GM19025 (cell line): ENCODE data around the gene CYP4F3.
"Not testable (repeated sequence)": the region's sequence is repeated elsewhere in the genome, so short reads cannot be mapped to it uniquely, and the experiment has no call there.

Experiments
- ATAC-seq: cut with Tn5 transposase; IDR thresholded peaks from one replicate; pipeline ENCODE4 v1.9.1; 2021; ENCODE audit warnings: mild to moderate bottlenecking, low read depth, moderate library complexity; ENCODE audit not compliant: unreplicated experiment

The CYP4F3 gene

DNA sequence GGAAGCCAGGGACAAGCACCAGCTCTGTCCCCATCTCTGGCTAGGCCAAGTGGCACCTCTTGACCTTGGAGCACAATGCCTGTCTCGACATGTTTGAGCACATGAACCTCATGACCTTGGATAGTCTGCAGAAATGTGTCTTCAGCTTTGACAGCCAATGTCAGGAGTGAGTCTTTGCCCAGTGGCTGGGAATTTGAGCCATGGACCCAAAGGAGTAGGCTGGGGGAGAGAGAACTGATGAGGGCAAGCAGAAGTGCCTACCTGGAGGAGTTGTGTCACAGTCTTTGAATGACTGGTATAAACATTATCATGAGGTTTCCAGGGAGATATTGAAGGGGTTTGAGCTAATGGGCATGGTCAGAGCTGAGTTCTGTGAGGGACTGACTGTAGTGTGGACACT, 25.5 kb downstream of the CYP4F3 start:
- no peak for ATAC-seq

DNA sequence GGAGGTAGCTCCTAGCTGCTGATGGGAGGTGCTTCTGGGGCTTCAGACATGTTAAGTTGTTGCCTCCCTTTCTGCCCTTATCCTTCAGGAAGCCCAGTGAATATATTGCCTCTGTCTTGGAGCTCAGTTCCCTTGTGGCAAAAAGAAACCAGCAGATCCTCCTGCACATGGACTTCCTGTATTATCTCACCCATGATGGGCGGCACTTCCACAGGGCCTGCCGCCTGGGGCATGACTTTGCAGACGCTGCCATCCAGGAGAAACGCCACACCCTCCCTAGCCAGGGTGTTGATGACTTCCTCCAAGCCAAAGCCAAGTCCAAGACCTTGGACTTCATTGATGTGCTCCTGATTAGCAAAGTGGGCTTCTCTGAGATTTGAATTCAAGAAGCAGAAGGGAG, 26.2 kb downstream of the CYP4F3 start:
- no peak for ATAC-seq

DNA sequence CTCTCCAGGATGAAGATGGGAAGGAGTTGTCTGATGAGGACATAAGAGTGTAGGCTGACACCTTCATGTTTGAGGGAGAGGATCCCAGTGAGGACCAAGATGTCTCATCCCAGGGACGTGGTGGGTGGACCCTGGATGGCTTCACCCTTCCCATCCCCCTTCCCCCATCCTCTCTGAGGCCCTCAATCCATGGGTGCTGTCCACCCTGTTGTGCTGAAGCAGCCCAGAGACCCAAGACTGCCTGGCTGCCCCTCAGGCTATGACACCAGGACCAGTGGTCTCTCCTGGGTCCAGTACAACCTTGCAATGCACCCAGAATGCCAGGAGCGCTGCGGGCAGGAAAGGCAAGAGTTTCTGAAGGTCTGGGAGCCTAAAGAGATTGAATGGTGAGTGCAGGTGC, 28.7 kb downstream of the CYP4F3 start:
- ATAC-seq, result no peak

DNA sequence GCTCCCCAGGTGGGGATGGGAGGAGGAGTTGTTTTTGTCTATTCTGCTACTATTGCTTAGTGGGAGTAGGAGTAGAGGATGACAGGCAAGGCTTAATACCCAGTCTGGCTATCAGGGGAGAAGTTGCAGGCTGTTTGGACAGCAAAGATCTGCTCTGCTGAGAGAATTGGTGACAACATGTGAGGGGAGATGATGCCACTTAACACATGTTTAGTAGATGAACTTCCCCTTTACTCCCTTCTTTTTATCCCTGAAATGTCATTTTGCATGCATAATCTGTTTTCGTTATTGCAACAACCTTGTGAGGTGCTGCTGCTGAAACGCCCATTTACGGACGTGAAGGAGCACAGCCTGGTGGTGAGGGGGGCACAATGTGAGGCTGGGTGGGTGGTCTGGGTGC, 29.2 kb downstream of the CYP4F3 start:
- no peak for ATAC-seq

DNA sequence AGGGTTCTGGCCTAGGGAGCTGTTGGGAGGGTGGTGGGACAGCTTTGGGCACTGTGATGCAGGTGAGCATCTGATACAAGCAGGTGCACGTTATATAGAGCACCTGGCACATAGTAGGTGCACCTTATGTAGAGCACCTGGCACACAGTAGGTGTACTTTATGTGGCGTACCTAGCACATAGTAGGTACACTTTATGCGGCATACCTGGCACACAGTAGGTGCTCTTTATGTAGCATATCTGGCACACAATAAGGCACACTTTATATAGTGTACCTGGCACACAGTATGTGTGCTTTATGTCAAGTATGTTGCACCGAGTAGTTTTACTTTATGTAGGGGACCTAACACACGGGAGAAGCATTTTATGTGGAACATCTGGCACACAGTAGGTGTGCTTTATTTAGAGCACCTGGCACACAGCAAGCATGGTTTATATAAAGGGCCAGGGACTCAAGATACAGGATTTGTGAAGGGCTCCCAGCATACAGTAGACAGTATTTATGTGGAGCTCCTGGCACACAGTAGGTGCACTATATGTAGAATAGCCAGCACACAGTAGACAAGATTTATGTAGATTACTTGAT, 30.6 kb downstream of the CYP4F3 start:
- ATAC-seq, result no peak

DNA sequence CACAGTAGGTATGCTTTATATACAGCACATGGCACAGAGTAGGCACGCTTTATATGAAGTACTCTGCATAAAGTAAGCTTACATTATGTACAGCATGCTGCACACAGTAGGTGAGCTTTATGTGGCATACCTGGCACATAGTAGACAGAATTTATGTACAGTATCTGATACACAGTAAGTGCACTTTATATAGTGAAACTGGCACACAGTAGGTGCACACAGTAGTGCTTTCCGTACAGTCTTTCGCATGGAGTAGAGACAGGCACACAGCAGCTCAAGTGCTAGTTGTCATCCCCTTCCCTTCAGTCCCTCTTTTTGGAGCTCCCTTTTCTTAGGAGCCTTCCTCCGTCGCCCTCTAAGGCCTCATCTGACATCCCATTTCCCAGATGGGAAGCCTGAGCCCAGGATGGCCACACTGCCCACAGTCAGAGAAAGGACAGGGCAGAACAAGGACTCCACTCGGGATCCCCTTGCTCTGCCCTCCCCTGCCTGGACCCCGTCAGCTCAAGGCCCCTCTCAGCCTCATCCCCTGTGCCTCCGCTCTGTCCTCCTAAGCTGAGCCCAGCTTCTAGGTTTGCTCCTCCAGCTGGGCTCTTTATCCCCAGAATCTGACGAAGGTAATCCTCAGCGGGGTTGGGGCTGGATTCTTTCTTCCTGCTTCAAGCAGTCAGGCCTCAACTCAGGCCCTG, 31.3 kb downstream of the CYP4F3 start:
- no peak for ATAC-seq

DNA sequence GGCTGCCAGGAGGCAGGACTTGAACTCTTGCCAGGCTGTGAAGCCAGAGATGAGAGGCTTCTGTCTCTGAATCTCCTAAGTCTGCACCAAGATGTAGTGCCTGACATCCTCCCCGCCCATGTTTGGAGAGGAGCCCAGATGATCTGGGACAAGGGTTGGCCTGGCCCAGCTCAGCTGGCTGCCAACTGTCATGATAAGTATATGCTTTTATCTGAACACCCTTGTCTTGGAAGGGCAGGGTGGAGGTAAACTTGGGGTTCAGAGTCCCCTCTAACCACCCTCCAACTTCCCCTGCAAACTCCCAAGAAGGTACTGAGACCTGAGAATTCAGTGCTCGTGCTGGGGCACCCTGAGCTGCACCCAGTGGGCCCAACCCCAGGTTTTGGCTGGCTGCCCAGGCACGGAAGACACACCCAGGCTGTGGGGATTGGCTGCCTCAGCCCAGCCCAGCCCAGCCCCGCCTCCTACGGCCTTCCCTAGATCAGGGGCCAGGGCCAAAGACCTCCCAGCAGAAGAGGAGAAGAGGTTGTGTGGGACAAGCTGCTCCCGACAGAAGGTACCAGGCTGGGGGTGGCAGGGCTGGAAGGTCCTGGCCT, 32.0 kb downstream of the CYP4F3 start, which contains the start of gene CYP4F12:
Gene CYP4F12, plus strand, starts transcription at position 508 of the 596 bp plus-strand sequence. CDS start 443 bp downstream, outside the sequence.
- no peak for ATAC-seq

DNA sequence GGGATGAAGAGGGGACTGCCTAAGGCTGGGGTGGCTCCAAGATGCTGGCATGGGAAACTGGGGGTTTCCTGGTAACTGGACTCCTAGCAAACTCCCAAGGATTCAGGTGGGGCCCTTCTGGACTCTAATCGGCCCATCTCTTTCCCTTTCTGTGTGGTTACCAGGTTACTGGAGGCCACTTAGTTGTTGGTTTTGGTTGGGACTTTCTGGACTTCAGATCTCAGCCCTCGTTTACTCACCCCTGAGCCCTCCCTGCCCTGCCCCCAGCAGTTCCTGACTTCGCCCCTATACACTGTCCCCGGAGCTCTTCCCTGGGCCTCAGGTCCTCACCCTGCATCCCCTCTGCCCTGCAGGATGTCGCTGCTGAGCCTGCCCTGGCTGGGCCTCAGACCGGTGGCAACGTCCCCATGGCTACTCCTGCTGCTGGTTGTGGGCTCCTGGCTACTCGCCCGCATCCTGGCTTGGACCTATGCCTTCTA, 32.5 kb downstream of the CYP4F3 start:
- no peak for ATAC-seq

DNA sequence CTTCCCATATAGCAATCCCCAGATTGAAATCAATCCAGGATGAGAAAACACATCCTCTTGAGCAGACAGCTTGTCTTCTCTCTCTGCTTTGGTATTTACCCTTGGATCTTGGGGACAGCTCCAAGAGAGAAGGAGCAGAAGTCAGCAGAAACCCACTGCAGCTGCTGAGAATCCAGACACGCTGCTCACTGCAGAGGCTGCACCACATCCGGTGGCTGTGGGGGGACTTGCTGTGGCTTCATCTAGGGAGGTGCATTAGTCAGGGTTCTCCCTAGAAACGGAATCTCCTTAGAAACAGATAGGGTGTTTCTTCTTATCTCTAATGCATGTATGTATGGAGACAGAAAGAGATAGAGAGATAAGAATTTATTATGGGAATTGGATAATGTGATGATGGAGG, 34.9 kb downstream of the CYP4F3 start:
- no peak for ATAC-seq

DNA sequence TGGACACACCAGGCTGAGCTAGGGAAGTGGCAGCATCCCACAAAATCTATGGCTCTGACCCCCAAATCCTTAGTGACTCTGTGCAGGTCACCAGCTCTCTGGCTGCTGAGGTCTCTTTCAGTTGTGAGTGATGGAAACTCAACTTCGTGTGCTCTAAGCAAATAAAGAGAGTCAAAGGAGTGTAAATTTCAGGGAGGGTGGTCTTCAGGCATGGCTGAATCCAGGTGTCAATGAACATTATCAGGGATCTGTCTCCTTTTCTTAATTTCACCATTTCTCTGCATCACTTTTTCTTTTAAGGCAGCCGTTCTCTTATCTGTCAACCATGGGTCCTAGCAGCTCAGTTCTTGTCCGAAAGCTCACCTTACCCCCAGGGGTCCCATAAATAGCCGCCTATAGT, 38.4 kb downstream of the CYP4F3 start:
- no peak for ATAC-seq

DNA sequence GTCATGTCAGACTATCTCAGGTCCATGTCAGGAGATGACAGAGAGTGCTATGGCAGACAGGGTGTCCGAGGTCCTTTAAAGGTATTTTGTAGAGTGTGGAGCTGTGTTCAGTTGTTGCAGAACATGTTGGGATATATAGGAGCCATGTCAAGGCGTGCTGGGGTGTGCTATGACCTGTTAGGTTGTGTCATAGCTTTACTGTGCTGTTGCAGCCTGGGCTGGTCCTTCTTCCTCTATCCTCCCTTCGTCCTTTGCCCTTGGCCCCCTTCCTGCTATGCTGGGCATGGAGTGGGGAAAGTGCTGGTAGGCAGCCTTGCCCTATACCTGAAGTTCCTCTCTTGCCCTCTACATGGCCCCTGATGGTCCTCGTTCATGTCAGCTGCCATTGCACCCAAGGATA, 39.2 kb downstream of the CYP4F3 start:
- ATAC-seq, result not testable (repeated sequence)

DNA sequence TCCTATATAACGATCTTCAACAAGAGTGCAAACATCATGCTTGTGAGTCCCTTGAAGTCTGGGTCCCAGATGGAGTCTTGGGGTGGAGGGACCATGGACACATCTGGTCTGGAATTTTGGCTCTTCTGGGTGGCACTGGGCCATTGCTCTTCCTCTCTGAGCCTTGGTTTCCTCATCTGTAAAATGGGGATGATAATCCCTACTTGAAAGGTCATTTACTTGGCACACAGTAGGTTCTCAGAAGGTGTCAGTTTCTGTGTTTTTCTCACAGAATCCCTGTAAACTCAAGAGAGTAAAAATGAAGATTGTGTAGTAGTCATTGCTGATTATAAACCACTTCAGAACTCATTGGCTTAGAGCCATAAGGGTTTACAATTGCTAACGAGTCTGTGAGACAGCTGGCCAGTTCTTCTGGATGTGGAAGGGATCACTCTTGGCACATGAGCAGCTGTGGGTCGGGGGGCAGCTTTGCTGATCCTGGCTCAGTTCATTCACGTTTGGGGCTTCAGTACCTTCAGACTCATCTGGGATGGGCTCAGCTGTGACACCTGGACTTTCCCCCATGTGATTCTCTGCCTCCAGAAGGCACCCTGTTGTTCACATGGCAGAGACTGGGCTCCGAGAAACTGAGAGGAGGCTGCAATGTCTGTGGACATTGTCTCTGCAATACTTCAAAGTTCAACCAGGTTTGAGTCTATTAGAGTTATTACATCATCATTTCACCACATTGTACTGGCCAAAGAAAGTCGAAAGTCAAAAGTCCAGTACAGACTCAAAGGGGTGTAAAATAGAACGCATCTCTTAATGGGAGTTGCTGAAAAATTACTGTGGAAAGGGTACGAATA, 40.0 kb downstream of the CYP4F3 start:
- no peak for ATAC-seq

DNA sequence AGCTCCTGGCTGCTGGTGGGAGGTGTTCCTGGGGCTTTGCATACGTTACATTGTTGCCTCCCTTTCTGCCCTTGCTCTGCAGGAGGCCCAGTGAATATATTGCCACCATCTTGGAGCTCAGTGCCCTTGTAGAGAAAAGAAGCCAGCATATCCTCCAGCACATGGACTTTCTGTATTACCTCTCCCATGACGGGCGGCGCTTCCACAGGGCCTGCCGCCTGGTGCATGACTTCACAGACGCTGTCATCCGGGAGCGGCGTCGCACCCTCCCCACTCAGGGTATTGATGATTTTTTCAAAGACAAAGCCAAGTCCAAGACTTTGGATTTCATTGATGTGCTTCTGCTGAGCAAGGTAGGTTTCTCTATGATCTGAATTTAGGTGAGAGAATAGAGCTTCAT, 42.7 kb downstream of the CYP4F3 start:
- ATAC-seq, result no peak

DNA sequence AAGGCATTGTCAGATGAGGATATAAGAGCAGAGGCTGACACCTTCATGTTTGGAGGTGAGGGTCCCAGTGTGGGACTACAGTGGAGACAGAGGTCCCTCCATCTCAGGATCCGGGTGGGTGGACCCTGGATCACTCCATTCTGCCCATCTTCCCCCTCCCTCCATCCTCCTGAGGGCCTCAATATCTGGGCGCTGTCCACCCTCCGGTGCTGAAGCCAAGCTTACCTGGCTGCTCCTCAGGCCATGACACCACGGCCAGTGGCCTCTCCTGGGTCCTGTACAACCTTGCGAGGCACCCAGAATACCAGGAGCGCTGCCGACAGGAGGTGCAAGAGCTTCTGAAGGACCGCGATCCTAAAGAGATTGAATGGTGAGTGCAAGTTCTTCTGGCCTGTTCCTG, 44.1 kb downstream of the CYP4F3 start:
- ATAC-seq, result no peak

DNA sequence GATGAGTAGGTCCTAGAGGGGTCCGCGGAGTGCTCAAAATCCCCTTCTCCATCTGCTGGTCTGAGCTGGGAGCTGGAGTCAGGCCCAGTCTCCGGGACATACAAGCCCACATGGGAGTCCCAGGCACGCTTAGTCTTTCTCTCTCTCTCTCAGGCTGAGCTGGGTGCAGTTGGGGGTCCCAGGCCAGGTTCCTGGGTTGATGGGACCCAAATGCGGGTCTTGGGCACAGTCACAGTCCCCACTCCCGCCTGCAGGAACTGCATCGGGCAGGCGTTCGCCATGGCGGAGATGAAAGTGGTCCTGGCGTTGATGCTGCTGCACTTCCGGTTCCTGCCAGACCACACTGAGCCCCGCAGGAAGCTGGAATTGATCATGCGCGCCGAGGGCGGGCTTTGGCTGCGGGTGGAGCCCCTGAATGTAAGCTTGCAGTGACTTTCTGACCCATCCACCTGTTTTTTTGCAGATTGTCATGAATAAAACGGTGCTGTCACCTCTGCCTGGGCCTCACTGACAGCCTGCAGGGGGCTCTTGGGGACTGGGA, 56.0 kb downstream of the CYP4F3 start:
- no peak for ATAC-seq

DNA sequence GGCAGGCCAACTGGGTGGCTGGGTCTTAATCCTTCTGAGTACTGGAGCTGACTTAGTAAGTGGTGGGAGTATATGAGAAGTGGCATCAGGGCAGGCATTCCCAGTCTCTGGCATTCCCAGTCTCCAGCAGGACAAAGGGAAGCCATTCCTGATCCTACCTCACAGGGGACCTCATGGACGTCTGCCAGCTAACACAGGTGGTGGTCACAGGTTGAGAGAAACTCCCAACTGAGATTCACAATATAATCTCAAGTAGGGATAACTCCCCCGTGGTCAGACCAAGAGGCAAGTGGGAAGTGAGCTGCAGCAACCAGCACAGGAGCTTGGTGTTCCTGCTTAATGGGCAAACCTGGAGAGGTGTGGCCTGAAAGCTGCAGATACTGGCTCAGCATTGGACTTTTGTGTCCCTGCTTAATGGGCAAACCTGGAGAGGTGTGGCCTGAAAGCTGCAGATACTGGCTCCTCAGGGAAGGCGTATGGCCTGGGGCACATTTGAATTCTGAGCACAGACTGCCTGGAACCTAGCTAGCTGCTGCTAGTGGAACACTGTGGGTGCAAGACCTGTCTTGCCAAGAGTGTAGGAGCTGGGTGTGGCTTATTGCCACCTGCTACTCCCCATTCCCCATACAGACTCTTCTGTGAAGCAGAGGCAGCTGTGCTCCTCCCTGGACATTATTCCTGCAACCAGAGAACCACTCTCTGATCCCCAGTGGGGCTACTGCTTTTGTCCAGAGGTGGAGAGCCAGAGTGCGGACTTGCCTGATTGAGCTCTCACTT, 61.2 kb downstream of the CYP4F3 start:
- no peak for ATAC-seq

DNA sequence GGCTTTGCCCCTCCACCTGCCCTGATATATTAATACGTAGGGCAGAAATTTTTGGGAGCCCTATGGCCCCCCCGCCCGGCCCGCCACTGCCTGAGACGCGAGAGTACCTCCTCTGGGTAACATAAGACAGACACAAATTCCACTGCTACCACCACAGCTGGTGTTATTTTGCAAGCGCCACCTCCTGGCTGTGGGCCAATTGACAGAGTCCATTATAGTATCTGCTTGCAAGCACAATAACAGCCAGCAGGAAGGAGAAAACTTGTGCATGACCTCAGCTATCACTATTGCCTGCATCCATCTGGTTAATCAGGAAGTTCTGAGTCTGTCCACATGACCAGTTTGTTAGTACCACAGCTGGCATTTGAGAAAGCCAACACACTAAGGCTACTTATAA, 61.8 kb downstream of the CYP4F3 start:
- ATAC-seq, result no peak
